Measurements from ENCODE around the gene MRRF.

DNA sequence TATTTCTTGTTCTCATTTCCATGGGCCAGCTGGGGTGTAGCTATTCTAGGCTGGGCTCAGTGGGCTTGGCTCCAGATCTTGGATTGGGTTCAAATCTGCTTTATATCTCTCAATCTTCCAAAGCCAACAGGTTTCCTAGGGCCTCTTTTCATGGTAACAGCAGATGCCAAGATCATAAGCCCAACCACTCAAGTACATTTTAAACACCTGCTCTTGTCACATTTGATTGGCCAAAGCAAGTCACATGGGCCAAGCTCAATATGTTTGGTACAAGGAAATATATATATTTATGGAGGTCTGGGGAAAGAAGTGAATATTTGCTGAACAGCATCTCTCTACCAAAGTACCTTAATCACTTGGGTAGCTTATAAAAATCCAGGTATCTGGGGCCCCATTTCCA lies 49.5 kb downstream of the MRRF start:
- TF ChIP-seq, protein P1, sequence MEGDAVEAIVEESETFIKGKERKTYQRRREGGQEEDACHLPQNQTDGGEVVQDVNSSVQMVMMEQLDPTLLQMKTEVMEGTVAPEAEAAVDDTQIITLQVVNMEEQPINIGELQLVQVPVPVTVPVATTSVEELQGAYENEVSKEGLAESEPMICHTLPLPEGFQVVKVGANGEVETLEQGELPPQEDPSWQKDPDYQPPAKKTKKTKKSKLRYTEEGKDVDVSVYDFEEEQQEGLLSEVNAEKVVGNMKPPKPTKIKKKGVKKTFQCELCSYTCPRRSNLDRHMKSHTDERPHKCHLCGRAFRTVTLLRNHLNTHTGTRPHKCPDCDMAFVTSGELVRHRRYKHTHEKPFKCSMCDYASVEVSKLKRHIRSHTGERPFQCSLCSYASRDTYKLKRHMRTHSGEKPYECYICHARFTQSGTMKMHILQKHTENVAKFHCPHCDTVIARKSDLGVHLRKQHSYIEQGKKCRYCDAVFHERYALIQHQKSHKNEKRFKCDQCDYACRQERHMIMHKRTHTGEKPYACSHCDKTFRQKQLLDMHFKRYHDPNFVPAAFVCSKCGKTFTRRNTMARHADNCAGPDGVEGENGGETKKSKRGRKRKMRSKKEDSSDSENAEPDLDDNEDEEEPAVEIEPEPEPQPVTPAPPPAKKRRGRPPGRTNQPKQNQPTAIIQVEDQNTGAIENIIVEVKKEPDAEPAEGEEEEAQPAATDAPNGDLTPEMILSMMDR (IDR thresholded peaks at IDR 0.05): no peak
- TF ChIP-seq POLR2A (IDR thresholded peaks at IDR 0.05): no peak

All from vagina (tissue), 2 donors.